HG03064 (cell line): Measurements from ENCODE around the gene RASGRP2.

Experiments used
- ATAC-seq: cut with Tn5 transposase; IDR thresholded peaks from one replicate; pipeline ENCODE4 v1.9.1; 2021; ENCODE audit warnings: low read depth; ENCODE audit not compliant: unreplicated experiment

The RASGRP2 gene

DNA sequence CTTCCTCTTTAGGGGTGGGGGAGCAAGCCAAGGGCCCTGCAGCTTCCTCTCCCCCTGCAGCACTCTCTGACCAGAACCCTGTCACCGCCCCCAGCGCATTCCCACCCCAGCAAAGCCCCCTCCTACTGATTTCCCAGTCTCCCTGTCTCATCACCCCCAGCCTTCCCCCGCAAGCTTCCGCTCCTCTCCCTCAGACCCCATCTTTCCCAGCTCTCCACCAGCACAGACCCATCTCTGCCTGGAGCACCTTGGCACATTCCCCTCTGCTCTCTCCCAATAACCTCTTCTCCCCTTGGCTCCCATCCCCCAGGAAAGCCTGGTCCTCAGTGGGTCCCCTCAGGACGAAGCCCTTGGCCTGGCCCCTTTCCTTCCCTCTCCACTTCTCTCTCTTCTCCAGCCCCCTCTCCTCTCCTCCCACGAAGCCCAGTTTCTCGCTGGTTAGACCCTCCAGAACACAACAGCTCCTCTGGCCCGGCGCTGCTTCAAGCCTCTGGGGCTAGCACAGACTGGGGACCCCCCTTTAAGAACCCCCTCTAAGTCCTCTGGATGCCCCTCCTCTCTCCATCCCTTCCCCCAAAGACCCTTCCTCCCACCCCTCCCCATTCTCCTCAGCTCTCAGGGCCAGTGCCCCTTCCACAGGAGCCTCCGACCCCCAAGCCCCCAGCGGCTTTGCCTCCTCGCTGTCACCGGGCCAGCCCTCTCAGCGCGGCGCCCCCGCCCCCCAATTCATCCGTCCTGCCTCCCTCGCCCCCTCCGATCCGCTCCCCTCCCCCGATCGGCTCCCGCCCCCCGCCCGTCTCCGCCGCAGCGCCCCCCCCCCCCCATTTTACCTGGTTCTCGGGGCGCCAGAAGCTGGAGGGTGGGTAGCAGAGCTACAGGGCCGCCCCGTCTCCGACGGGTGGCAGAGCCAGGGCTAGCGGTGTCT, 21.5 kb downstream of the RASGRP2 start:
- no peak for ATAC-seq

DNA sequence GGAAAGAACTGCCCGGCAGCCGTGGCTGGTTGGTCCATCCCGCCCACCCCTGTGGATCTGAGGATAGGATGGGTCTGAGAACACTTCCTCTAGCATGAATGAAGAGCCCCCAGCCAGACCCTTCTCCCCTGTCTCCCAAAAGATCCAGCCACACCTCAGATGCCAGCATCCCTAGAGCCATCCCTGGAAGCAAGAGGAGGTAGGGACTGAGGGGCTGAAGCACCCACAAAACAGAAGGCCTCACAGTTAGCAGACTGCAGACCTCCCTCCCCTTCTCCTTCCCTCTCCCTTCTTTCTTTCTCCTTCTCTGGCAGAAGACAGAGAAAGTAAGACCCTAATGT, 22.6 kb downstream of the RASGRP2 start:
- ATAC-seq = no peak

DNA sequence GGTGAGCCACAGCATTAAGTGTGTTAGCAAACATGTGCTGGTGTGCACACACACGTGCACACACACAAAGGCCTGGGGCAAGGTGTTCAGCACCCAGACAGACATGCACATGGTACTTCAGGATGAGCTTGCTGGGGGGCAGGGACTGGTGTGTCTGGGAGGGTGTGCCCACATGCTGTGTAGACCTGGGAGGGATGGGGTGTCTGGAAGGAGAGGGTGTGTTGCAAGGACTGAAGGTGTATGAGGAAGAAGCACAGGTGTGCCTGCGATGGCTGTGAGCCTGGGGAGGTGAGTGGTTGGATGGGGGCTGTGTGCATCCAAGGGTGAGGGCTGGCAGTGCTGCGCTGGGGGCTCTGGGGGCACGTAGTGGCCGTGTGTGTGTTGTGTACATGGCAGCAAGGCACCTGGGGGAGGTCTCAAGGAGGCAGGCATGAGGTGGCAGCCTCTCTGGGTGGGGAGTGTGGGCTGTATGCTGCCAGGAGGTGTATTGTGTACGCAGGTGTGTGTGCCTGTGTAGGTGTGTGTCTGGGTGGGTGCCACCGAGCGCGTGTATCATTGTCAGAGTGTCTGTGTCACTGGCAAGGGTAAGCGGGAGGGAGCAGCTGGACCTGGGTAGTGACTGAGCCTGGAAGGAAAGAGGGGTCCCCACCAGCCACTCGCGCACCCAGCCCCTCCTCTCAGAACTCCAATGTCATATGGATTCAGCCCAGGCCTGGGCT, 23.1 kb downstream of the RASGRP2 start:
- no peak for ATAC-seq

DNA sequence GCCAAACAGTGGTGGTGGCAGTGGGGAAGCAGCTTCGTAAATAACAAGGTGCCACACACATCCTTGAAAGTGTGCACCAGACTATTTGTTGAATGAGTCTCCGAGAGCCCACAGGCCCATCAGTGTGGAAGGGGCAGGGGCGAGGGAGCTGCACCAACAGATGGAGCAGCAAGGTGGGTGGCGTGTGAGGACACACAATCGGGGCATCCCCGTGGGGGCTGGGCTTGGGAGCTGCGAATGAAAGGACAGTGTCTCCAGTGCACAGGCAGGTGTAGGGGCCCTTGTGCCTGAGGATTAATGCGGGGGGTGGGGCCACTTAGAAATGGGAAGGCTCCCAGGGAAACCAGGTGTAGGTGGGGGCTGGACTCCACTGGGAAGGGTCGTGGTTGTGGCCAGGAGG, 23.8 kb downstream of the RASGRP2 start:
- ATAC-seq = no peak

DNA sequence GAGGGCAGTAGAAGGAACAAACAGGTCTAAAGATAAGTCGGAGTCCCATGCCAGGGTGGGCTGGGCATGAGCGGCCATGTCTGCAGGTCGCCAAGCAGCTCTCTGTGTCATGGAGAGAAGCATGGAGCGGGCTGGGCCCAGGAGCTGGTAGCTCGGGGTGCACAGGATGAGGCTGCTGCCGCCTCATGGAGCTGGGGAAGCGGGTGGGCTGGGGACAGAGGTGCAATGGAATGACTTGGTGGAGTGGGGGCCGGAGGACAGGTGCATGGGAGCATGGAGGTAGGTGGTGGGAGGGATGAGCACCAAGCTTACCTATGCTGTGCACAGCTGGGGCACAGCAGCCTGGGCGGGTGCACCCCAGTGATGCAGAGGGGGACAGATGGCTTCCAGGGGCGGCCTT, 24.5 kb downstream of the RASGRP2 start:
- ATAC-seq = no peak

DNA sequence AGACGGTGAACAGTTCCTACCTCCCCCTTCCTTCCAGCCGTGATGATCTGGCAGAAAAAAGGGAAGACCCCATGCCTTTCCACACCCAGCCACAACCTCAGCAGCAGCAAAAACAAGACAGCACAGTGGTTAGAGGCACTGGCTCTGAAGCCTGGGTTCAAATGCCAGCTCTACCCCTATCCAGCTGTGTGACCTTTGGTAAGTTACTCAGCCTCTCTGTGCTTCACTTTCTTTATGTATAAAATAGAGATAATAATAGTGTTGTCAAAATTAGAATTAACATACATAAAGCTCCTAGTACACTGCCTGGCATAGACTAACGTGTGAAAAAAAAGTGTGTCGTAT, 25.2 kb downstream of the RASGRP2 start:
- ATAC-seq = no peak

DNA sequence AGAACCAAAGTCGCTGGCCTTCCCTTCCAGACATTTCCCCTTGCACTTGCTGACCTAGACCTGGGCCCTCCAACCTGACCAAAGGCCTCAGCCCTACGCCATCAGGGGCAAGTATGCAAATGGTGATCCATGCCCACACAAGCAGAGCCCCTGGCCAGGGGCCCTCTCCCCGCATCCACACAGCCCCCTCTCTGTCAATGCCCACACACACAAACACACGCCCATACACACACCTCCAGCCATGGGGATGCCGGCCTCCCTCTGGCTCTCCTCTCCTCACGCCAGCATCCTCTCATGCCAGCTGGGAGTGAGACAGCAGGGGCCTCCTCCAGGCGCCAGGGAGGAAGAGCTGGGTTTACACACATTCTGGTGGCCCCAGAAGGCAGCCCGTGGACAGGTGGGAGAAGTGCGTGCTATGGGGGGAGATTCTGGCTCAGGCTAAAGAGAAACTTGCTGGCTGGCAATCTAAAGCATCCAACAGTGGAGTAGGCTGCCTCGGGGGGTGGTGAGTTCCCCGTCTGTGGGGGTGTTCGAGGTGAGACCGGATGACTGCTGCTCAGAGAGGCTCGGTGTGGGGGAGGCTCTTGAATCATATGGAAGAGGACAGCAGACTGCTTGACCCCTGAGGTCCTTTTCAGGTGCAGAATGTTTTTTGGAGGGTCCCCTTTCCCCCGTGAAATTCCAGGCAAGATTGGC, 25.7 kb downstream of the RASGRP2 start:
- no peak for ATAC-seq

DNA sequence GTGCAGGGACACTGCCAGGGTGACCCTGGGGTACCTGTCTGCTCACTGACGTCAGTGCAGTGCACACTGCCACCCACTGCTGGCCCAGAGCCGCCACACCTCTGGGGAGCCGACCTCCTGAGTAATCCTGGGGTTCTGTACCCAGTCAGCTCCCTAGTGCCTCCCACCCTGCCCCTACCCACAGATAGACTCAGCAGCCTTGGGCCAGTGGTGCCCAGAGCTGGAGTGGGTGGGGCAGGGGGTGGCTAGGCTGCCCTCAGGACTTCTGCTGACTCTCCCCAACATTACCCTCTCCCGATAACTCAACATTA, 26.7 kb downstream of the RASGRP2 start:
- ATAC-seq = no peak

DNA sequence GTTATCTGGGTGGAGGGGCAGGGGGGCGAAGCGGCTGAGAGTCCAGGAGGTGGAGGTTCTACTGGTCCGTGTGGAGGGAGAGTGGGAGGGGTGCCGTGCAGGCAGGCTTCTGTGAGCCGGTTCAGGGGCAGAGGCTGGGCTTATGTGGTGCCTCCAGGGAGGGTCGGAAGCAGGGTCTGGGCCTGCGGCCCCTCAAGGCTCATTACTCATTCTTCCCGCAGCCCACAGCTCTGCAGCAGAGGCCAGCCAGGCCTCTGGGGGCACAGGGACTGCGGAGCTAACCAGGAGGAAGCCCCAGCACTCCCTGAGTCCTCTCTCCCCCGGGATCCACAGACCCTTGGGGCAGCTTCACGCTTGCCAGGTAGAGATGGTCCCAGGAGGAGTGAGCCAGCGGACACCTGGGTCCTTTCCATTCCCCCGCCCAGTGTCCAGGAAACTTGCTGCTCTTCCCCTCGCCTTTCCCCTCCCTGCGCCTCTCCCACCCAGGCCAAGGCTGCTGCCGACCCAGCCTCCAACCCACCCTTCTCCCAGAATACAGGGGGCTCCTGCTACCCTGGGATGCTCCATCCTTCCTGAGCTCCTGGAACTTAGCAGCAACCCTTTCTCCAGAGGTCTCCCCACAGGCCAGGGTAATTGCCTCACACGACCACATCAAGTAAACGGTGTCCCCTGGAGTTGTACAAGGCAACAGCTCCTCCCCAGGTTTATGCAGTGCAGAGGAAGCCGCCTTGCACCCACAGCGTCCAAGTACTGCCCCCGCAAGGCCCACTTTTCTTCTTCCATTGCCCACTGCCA, 27.3 kb downstream of the RASGRP2 start:
- no peak for ATAC-seq

DNA sequence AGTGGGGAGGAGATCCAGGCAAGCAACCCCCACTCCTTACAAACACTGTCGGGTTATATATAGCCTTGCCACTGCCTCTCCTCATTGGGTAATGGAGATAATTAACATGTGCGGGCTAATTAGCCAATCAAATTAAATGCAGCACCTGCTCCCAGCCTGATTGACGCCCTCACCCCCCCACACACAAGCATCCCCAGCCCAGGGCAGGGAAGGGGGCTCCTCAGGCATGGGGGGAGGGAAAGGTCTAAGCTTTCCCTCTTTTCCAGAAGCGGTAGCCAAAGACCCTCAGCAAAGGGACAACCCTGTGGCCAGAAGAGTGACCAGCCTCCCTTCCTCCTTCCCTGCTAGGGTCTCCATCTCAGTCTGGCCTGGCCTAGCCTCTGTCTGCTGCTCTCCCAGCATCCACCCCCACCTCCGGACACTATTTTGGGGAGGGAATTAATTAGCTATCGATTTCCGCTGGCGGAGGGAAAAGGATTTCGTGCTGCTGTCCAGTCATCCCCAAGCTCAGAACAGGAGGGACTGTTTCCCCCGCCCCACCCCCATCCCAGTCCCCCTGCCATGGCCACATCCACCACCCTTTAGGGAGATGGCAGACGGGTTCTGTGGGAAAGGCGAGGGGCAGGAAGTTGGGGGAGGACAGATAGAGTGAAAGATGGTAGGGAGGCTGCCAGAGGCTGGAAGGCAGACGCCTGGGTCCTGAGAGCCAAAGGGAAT, 28.0 kb downstream of the RASGRP2 start:
- ATAC-seq = no peak

DNA sequence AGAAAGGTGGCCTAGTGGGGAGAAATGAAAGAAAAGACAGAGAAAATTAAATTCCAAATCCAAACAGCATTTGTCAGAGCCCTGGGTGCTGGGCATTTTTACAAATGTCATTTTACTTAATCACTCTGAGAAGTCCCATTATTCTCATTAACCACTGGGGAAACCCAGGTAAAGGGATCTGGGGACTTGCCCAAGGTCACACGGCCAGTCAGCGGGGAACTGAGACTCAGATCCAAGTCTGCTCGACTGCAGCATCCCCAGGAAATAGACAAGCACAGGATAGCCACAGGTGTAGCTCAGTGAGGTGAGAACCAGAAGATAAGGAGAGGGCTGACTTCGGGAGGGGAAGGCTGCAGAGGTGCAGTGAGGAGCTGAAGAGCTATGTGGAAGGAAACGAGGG, 28.8 kb downstream of the RASGRP2 start:
- ATAC-seq = no peak

DNA sequence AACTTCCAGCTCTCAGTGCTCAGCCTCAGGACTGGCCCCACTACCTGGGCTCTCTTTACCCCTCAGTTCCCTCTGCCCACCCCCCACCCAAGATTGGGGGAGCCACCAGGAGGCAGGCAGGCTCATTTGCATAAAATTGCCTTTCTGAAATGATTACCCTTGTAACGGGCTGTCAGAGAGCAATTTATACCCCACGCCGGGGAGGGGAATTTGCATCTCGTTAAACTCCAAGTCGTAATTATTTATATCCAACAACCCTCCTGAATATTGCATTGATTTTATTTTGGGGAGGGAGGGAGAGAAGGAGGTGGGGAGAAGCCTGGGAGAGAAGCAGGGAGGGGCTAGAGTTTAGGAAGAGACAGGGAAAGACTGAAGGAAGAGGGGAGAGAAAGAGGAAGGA, 29.3 kb downstream of the RASGRP2 start:
- ATAC-seq = no peak

DNA sequence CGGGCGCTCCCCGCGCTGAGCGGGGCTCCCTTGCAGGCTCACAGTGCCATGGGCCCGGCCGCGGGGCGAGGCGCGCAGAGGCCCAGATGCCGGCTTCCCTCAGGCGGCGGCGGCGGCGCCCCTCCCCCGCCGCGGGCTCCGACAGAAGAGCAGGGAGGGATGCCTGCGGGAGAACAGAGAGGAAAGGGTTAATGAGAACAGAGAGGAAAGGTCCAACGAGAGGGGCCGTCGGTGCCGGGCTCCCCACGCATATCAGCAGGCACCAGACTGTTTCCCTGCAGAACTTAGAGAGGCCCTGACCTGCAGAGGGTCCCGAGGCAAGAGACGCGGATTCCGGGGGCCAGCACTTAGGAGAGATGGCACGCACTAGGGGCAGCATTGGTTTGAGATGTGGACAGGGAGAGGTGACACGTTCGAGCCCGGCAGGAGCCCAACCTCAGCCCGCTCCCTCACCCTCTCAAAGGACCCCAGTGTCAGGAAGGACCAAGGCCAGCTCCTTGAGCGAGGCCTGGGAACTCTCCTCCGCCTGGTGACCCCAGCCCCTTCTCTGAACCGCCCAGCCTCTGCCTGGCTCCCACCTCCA, 30.1 kb downstream of the RASGRP2 start:
- no peak for ATAC-seq

DNA sequence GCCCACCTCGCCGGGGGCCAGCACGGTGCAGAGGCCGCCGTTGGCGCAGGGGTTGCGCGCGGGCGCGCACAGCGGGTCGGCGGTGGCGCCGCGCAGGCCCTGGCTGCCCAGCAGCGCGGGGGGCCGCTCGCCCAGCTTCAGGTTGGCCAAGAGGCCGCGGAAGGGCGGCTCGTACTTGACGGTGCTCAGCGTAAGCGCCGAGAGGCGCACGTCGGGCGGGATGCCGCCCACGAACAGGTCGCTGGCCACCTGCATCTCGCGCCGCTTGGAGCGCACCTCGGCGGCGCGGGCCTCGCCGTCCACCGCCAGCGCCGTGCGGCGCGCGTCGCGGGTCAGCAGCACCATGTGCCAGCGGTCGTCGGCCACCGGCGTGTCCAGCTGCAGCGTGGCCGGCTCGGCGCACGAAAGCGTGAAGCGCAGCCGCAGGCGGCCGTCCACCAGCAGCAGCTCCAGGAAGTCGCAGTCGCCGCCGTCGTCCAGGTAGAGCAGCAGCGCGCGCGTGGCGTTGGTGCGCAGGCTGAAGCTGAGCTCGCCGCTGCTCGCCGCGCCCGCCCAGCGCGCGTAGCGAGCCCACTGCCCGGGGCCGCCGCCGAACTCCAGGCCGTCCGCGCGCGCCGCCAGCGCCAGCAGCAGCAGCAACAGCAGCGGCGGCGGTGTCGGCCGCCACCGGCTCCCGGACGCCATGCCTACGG, 30.8 kb downstream of the RASGRP2 start:
- ATAC-seq = no peak

DNA sequence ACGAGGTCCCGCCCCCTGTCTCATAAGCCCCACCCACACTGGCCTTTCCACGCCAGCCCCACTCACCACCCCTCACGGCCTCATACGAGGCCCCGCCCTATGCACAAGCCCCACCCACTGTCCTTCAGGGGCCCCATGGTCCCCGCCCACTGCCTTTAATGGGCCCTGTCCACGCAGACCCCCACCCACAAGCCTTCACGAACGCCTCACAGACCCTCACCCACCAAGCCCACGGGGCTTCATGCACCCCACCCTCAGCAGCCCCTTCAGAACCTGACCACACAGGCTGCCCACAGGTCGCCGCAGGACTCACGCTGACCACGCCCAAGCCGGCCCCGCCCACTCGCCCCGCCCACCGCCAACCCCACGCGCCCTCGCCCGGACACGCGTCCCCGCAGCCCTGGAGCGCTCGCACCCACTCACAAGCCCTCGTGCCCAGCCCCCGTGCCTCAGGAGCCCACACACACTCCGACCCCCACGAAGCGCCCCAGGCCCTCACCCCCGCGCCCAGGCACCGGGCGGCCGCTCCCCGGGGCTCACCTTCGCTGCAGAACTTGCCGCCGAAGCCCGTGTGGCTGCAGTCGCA, 31.4 kb downstream of the RASGRP2 start:
- ATAC-seq = no peak

DNA sequence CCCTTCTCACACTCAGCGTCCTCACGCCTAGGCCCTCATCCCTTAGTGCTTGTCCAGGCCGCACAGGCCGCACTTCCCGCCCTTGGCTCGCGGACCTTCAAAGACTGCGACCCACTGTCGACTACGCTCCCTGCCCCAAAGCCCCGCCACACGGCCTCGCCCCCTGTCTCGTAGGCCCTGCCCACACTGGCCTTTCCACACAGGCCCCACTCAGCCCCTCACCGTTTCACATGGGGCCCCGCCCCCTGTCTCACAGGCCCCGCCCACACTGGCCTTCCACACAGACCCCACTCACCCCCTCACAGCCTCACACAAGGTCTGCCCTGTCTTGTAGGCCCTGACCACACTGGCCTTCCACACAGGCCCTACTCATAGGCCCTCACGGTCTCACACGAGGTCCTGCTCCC, 32.0 kb downstream of the RASGRP2 start:
- no peak for ATAC-seq

DNA sequence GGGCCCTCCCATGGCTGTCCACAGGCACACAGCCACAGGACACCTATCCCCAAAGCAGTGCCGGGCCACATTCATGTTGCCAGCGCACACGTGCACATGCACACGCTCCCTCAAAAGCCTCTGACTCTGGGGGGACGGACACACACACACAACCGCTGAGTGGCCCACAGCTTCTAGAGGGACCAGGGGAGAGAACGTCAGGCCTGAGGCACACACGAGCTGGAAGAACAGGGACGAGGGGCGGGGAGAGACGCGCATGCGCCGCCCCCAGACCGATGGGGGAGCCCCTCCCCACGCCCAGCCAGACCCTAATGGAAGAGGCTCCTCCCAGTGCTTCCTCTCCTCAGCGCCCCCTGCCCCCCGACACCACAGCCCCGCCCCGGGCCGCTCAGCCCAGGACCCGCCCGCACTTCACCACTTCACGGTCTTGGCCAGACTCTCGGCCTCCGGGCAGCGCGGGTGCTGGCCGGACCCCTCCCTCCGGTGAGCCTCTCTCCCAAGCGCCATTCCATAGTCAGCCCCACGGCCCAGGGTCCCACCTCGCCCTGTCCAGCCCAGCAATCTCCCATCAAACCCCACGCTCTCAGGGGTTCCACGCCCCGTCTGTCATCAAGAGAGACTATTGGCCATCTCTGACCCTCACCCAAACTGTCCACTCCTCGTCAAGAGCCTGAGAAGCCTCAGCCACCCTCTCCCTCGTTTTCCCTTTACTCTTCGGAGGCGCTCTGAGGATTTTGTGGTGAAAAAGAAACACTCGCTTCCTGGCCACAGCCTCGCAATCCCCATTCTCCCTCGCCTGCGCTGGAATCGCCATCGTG, 32.6 kb downstream of the RASGRP2 start:
- no peak for ATAC-seq

DNA sequence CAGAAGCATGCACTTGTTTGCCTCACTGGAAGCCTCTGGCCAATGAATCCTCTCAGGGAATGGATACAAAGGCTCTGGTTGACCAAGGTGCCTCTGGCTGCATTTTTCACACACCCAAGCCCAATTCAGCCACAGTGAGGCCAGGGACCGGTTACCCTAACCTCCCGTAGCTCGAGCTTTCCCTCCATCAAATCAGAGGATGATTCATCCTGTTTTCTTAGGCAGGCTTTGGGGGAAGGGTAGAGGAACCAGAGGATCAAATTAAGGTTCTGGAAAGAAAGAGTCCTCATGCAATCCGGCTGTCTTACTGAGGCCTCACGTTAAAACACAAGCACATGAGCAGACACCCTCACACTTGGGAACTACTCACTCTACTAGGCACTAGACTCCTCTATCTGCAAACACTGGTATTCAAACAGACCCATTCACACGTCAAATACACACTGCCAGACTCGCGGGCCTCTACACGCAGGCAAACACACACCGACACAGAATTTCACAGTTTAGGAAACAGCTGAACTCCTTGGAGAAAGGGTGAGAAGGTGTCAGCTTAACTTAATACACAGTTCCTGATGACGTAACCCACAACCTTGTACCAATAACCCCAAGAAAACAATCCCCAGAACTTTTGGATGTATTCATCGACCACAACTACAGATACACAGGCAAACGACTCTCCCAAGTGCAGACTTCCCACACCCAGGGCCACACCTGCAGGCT, 33.4 kb downstream of the RASGRP2 start:
- no peak for ATAC-seq
